ENCODE measurements around the gene ZNF277.

DNA sequence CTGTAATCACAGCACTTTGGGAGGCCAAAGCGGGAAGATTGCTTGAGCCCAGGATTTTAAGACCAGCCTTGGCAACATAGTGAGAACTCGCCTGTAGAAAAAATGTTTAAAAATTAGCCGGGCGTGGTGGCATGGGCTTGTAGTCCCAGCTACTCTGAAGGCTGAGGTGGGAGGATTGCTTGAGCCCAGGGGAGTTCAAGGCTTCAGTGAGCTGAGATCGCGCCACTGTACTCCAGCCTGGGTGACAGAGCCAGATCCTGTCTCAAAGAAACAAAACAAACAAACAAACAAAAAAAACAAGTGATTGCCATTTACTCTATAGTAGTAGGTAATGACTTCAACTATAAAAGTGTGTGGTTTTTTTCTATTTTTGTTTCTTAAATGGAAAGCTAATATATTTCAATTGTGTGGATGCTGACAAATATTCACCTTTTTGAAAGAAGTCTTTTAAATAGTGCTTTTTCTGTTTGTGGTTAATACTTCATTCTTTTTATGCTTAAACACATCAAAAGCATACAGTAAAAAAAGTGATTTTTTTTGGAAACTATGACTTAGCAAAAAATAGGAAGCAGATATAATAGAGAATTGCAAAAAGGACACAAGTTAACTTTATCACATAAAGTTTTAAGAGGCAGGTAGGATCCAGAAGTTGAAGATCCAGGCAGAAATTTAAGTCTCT is 48.4 kb downstream of the ZNF277 start:
- no peak for TF ChIP-seq CTCF (IDR thresholded peaks at IDR 0.05)
- no peak for TF ChIP-seq MAX (IDR thresholded peaks at IDR 0.05)
- no peak for TF ChIP-seq CHD2 (IDR thresholded peaks at IDR 0.05; ENCODE audit: low read length, partially characterized antibody)
- TF ChIP-seq REST (IDR thresholded peaks at IDR 0.05): no peak
- TF ChIP-seq HMGXB4 (CRISPR knock-in tag; IDR thresholded peaks at IDR 0.05; ENCODE audit: borderline replicate concordance): no peak
- no peak for TF ChIP-seq POLR2A (IDR thresholded peaks at IDR 0.05; ENCODE audit: low read length)
- TF ChIP-seq JUN (IDR thresholded peaks at IDR 0.05): no peak
- TF ChIP-seq RAD21 (conservative IDR thresholded peaks at IDR 0.05 in 1 of 2, IDR thresholded peaks at IDR 0.05 in 1 of 2): no peak
- TF ChIP-seq EP300 (IDR thresholded peaks at IDR 0.05): no peak
- TF ChIP-seq, protein P1, sequence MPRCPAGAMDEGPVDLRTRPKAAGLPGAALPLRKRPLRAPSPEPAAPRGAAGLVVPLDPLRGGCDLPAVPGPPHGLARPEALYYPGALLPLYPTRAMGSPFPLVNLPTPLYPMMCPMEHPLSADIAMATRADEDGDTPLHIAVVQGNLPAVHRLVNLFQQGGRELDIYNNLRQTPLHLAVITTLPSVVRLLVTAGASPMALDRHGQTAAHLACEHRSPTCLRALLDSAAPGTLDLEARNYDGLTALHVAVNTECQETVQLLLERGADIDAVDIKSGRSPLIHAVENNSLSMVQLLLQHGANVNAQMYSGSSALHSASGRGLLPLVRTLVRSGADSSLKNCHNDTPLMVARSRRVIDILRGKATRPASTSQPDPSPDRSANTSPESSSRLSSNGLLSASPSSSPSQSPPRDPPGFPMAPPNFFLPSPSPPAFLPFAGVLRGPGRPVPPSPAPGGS (IDR thresholded peaks at IDR 0.05): no peak
